Mesenchymal stem cell (in vitro differentiated cells and primary cell): Measurements from ENCODE around the gene RGS13.
A peak's percentile ranks its signal among the peaks of the same experiment; 100 is the strongest.

ENCODE experiments used
- DNase-seq: peaks from one replicate; pipeline ENCODE4 v3.0.0-alpha.2; 2013
- H2AFZ ChIP-seq: one replicate; pipeline ENCODE4 v1.6.1; 2013; ENCODE audit warnings: low read depth, mild to moderate bottlenecking, control low read depth, inconsistent platforms, low read length, moderate library complexity
- H2AK5ac ChIP-seq: 2 replicates; pipeline ENCODE4 v1.6.1; 2013; ENCODE audit warnings: low read length, moderate library complexity, mild to moderate bottlenecking, inconsistent platforms; ENCODE audit not compliant: severe bottlenecking
- H2BK120ac ChIP-seq: one replicate; pipeline ENCODE4 v1.6.1; 2013; ENCODE audit warnings: low read depth, mild to moderate bottlenecking, inconsistent platforms, low read length, moderate library complexity
- H2BK12ac ChIP-seq, 2 experiments: one replicate each; pipeline ENCODE4 v1.6.1; 2013; ENCODE audit warnings: inconsistent platforms in 2 of 2, low read length in 2 of 2, mild to moderate bottlenecking in 2 of 2, moderate library complexity in 2 of 2, control low read depth in 1 of 2
- H2BK15ac ChIP-seq: one replicate; pipeline ENCODE4 v1.6.1; 2013; ENCODE audit warnings: mild to moderate bottlenecking, low read depth, inconsistent platforms; ENCODE audit not compliant: poor library complexity, severe bottlenecking
- H2BK5ac ChIP-seq: 2 replicates; pipeline ENCODE4 v1.6.1; 2013; ENCODE audit warnings: low read depth, mild to moderate bottlenecking, low read length, control low read depth, inconsistent platforms; ENCODE audit not compliant: poor library complexity, severe bottlenecking
- H3K14ac ChIP-seq, 2 experiments: one replicate each; pipeline ENCODE4 v1.6.1; 2013; ENCODE audit warnings: inconsistent platforms in 2 of 2, low read length in 2 of 2, control low read depth in 1 of 2, mild to moderate bottlenecking in 1 of 2, moderate library complexity in 1 of 2
- H3K18ac ChIP-seq, 2 experiments: one replicate each; pipeline ENCODE4 v1.6.1; 2013; ENCODE audit warnings: inconsistent platforms in 2 of 2, low read length in 2 of 2, control low read depth in 1 of 2, low read depth in 1 of 2, mild to moderate bottlenecking in 1 of 2
- H3K23ac ChIP-seq, 2 experiments: one replicate each; pipeline ENCODE4 v1.6.1; 2013; ENCODE audit warnings: inconsistent platforms in 2 of 2, low read length in 2 of 2, mild to moderate bottlenecking in 2 of 2, moderate library complexity in 2 of 2, control low read depth in 1 of 2
- H3K27ac ChIP-seq: 2 replicates; pipeline ENCODE4 v1.5.1; 2013; ENCODE audit warnings: mild to moderate bottlenecking, moderate library complexity, low read length, control low read depth, inconsistent platforms; ENCODE audit not compliant: poor library complexity, severe bottlenecking
- H3K27me3 ChIP-seq, 2 experiments: 2 replicates each; pipeline versions ENCODE4 v1.6.1 to v1.7.0; 2013; ENCODE audit warnings: low read length in 2 of 2, mild to moderate bottlenecking in 2 of 2, moderate library complexity in 2 of 2, control low read depth in 1 of 2, inconsistent platforms in 1 of 2; ENCODE audit not compliant: control insufficient read depth in 1 of 2, insufficient read depth in 1 of 2
- H3K36me3 ChIP-seq, 2 experiments: 2 replicates each; pipeline versions ENCODE4 v1.6.1 to v1.7.0; 2013; ENCODE audit warnings: low read length in 2 of 2, control low read depth in 1 of 2, inconsistent platforms in 1 of 2, low read depth in 1 of 2, mild to moderate bottlenecking in 1 of 2; ENCODE audit not compliant: insufficient read depth in 2 of 2, control insufficient read depth in 1 of 2
- H3K4ac ChIP-seq, 2 experiments: one replicate each; pipeline ENCODE4 v1.6.1; 2013; ENCODE audit warnings: inconsistent platforms in 2 of 2, low read length in 2 of 2, mild to moderate bottlenecking in 2 of 2, moderate library complexity in 2 of 2, control low read depth in 1 of 2, low read depth in 1 of 2
- H3K4me1 ChIP-seq: 2 replicates; pipeline ENCODE4 v1.6.1; 2013; ENCODE audit warnings: low read depth, low read length, control low read depth; ENCODE audit not compliant: control insufficient read depth, insufficient read depth
- H3K4me2 ChIP-seq: 2 replicates; pipeline ENCODE4 v1.6.1; 2013; ENCODE audit warnings: low read length, mild to moderate bottlenecking, inconsistent platforms; ENCODE audit not compliant: poor library complexity, severe bottlenecking
- H3K4me3 ChIP-seq, 2 experiments: 2 replicates each; pipeline versions ENCODE4 v1.5.1 to v1.7.0; 2013; ENCODE audit warnings: low read length in 2 of 2, mild to moderate bottlenecking in 2 of 2, control low read depth in 1 of 2, low read depth in 1 of 2; ENCODE audit not compliant: insufficient read depth in 1 of 2
- H3K79me1 ChIP-seq: replicated peaks from 2 replicates; pipeline ENCODE4 v1.6.1; 2013; ENCODE audit warnings: mild to moderate bottlenecking, control low read depth, low read length, inconsistent platforms; ENCODE audit not compliant: poor library complexity, severe bottlenecking
- H3K9ac ChIP-seq: 2 replicates; pipeline ENCODE4 v1.7.0; 2013; ENCODE audit warnings: mild to moderate bottlenecking, low read length, moderate library complexity
- H3K9me3 ChIP-seq: 2 replicates; pipeline ENCODE4 v1.7.0; 2013; ENCODE audit warnings: mild to moderate bottlenecking, low read length; ENCODE audit not compliant: control insufficient read depth
- H4K8ac ChIP-seq: one replicate; pipeline ENCODE4 v1.6.1; 2013; ENCODE audit warnings: inconsistent platforms, mild to moderate bottlenecking, low read length, moderate library complexity
- H4K91ac ChIP-seq: one replicate; pipeline ENCODE4 v1.6.1; 2013; ENCODE audit warnings: mild to moderate bottlenecking, low read length, inconsistent platforms
- WGBS: methylation state at CpG from one replicate; pipeline ENCODE4 v1.1.7; 2013; ENCODE audit warnings: mixed read lengths; 5-methylcytosine and 5-hydroxymethylcytosine counted together

RGS13 gene

DNA sequence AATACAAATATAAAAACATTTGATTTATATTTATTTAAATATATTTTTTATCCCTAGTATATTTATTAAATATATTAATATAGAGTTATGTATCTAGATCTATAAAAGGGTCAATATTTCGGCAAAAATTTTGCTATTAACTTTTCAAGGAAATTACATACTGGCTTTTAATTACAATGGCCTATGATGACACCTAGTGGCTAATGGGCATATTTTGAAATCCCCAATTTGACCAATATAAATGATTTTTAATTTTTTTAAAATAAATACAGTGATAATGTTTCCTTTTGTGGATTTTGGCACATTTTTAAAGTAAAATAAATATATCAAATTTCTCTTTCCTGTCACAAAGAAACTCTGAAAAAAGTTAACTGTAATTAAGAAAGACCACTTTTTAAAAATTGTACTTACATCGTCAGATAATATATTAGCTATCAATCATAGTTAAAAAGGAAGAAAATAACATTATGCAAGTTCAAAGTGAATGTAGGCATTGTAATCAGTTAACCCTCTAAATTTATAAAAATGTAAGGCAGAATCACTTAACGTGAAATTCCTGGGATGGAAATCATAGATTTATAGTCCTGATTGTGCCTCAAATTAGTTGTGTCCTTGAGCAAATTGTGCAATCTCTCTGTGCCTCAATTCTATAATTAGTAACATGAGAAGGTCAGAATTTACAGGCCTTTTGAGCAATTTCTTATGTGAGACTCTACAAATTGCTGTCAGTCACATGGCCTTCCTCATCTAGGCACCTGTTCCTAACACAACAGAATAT, 25.6 kb upstream of the RGS13 start:
- no CpG with 5 or more reads among the region's 3 CpGs for WGBS
- Histone ChIP-seq H2AK5ac (no peak overlapping the region), H3K27me3 (no peaks in the 10 kb centered on the region)

DNA sequence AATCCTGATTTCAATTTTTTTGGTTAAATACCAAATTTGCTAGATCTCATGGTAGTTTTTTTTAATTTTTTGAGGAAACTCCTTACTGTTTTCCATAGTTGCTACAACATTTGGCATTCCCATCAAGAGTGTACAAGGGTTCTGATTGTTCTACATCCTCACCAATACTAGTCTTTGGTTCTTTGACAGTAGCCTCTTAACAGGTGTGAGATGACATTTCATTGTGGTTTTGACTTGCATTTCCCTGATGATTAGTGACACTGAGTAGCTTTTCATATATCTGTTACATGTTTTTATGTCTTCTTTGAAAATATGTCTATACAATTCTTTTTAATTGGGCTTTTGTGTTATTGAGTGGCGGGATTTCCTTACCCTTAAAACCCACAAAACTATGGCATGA, 20.9 kb upstream of the RGS13 start:
- Histone ChIP-seq H2BK15ac (no peak overlapping the region), H2BK5ac (no peak overlapping the region), H3K27me3 (no peaks in the 10 kb centered on the region), H3K4me1 (no peaks in the 10 kb centered on the region), H3K36me3 (no peaks in the 10 kb centered on the region), H2BK12ac (no peak overlapping the region), H3K79me1 (no peaks in the 10 kb centered on the region), H3K4me2 (no peak overlapping the region), H2BK120ac (no peak overlapping the region), H4K8ac (no peak overlapping the region), H3K9ac (no peak overlapping the region), H3K14ac (no peak overlapping the region), H3K27ac (no peak overlapping the region), H3K18ac (no peak overlapping the region), H3K4me3 (no peak overlapping the region), H2AFZ (no peak overlapping the region), H2AK5ac (no peak overlapping the region), H4K91ac (no peak overlapping the region), H3K23ac (no peak overlapping the region), H3K9me3 (no peaks in the 10 kb centered on the region), H3K4ac (no peak overlapping the region)
- no CpG with 5 or more reads among the region's 1 CpG for WGBS
- DNase-seq = no peak

More for the DNA sequence above, 25.6 kb upstream of the RGS13 start:
- H2AFZ ChIP-seq = no peak overlapping the region
- H3K4me1 ChIP-seq = no peaks in the 10 kb centered on the region
- no peak overlapping the region for H4K91ac ChIP-seq
- no peak overlapping the region for H3K14ac ChIP-seq
- H3K4ac ChIP-seq = no peak overlapping the region
- no peak overlapping the region for H2BK120ac ChIP-seq
- H3K9ac ChIP-seq = peak overlapping the region; percentile 54
- no peak overlapping the region for H2BK12ac ChIP-seq
- no peak overlapping the region for H3K18ac ChIP-seq
- H3K4me2 ChIP-seq = no peak overlapping the region
- no peak overlapping the region for H2BK15ac ChIP-seq
- no peak overlapping the region for H2BK5ac ChIP-seq
- no peak overlapping the region for H3K23ac ChIP-seq
- no peaks in the 10 kb centered on the region for H3K79me1 ChIP-seq
- H3K36me3 ChIP-seq = no peaks in the 10 kb centered on the region
- H3K9me3 ChIP-seq = no peaks in the 10 kb centered on the region
- H3K4me3 ChIP-seq = no peak overlapping the region
- DNase-seq = peak; percentile 52
- no peak overlapping the region for H3K27ac ChIP-seq
- no peak overlapping the region for H4K8ac ChIP-seq

DNA sequence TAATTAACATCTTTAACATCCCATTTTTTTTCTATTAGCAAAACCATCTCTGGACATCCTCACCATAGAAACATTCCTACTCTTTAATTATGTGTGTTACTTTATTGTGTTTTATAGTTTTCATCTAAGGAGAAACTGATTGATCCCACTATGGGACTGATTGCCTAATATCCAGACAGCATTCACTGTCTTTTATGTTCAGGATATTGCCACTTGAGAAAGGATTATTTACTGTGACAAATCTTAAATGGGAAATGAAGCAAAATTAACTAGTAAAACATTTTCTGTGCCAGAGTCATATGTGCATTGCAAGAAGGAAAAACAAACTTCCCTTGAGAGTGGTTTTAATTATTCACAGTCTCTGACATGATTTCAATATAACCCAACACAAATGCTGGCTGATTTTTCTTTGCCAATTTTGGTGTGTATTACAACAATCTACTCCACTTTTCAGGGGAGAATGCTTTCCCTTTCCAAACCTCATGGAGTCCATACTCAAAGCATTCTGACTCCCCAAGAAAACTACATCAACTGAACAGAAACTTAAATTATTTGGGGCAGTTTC, 15.8 kb upstream of the RGS13 start:
- no peak overlapping the region for H3K23ac ChIP-seq
- H3K9ac ChIP-seq = no peak overlapping the region
- H3K14ac ChIP-seq = no peak overlapping the region
- H2AK5ac ChIP-seq = no peak overlapping the region
- no peak overlapping the region for H3K4me3 ChIP-seq
- H3K79me1 ChIP-seq = no peaks in the 10 kb centered on the region
- no peak overlapping the region for H2BK15ac ChIP-seq
- no peak overlapping the region for H2BK120ac ChIP-seq
- no peak overlapping the region for H3K4me2 ChIP-seq
- H2BK12ac ChIP-seq = no peak overlapping the region
- no peak for DNase-seq
- no peak overlapping the region for H4K91ac ChIP-seq
- no peak overlapping the region for H2BK5ac ChIP-seq
- no peak overlapping the region for H2AFZ ChIP-seq
- H3K9me3 ChIP-seq = no peaks in the 10 kb centered on the region
- no peak overlapping the region for H3K27ac ChIP-seq
- no peak overlapping the region for H4K8ac ChIP-seq
- no peak overlapping the region for H3K18ac ChIP-seq
- no peak overlapping the region for H3K4ac ChIP-seq
- H3K4me1 ChIP-seq = no peaks in the 10 kb centered on the region
- H3K27me3 ChIP-seq = no peaks in the 10 kb centered on the region
- H3K36me3 ChIP-seq = no peaks in the 10 kb centered on the region

DNA sequence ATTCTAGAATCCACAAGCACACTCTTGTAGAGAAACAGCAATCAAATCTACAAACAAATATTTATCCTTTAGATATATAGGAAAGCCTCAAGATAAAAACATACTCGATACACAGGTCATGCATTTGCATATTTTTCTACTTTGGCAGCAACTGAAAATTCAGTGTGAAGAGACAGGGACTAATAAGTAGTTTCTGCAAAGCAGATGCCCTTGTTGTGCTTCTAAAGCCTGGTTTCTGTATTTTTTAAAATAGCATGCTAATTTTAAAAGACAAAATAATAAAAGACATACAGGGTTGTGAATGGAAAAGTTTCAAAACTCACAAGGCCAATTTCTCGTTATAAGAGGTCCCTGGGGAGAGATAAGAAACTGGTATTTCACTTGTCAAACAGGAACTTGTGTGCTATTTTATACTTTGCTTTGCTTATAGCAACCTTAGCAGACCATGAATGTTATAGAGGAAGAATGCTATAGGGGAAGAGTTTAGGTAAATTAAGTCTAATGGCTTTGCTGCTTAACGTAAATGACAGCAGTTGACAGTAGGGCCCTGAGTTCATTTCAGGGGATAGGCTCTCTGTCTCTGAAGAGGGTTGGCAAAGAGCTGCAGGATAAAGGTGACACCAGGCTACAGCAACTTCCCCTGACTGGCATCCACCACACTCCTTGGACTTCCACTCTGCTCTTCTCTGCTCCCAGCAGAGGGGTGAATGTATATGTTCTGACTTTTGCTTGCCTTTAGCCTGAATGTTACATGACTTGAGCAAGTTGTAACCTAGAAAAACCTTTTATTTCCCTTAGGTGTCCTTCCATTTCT, 9.4 kb upstream of the RGS13 start:
- no peaks in the 10 kb centered on the region for H3K36me3 ChIP-seq
- H3K9me3 ChIP-seq = no peaks in the 10 kb centered on the region
- no peak overlapping the region for H2BK12ac ChIP-seq
- H4K8ac ChIP-seq = no peak overlapping the region
- H3K18ac ChIP-seq = no peak overlapping the region
- no peak overlapping the region for H2AFZ ChIP-seq
- H3K4ac ChIP-seq = no peak overlapping the region
- no peaks in the 10 kb centered on the region for H3K79me1 ChIP-seq
- no peak overlapping the region for H4K91ac ChIP-seq
- H2BK120ac ChIP-seq = no peak overlapping the region
- no peak overlapping the region for H3K4me3 ChIP-seq
- 38% methylated on average over 2 of the region's 3 CpGs for WGBS
- no peak overlapping the region for H3K27ac ChIP-seq
- H3K9ac ChIP-seq = no peak overlapping the region
- no peaks in the 10 kb centered on the region for H3K4me1 ChIP-seq
- H2BK15ac ChIP-seq = no peak overlapping the region
- no peak overlapping the region for H3K4me2 ChIP-seq
- DNase-seq = no peak
- H3K27me3 ChIP-seq = no peaks in the 10 kb centered on the region
- no peak overlapping the region for H3K14ac ChIP-seq
- no peak overlapping the region for H2AK5ac ChIP-seq
- H2BK5ac ChIP-seq = no peak overlapping the region
- H3K23ac ChIP-seq = no peak overlapping the region
